OCI-LY1 (cell line): ENCODE data around the gene APOA4.

Experiments
- H2AFZ ChIP-seq: fragments of 200-600 bp; sonication (generic), shearing (Covaris generic); 2 replicates; pipeline ENCODE4 v1.6.0; 2014; ENCODE audit warnings: antibody characterized with exemption, mild to moderate bottlenecking, low read length
- H3F3A ChIP-seq: fragments of 200-600 bp; sonication (generic), shearing (Covaris generic); 2 replicates; pipeline ENCODE4 v1.6.0; 2014; ENCODE audit warnings: mild to moderate bottlenecking, antibody characterized with exemption, low read length, moderate library complexity; ENCODE audit not compliant: insufficient read depth
- H3K27ac ChIP-seq: fragments of 200-600 bp; sonication (generic); 2 replicates; pipeline ENCODE4 v1.5.1; 2014; ENCODE audit warnings: low read length, mixed run types, mild to moderate bottlenecking, low read depth; ENCODE audit not compliant: poor library complexity, severe bottlenecking
- H3K27me3 ChIP-seq: fragments of 200-600 bp; sonication (generic); 2 replicates; pipeline ENCODE4 v1.6.0; 2014; ENCODE audit warnings: antibody characterized with exemption, mild to moderate bottlenecking, low read length, moderate library complexity; ENCODE audit not compliant: insufficient read depth
- H3K36me3 ChIP-seq: fragments of 200-600 bp; sonication (generic); 2 replicates; pipeline ENCODE4 v1.6.1; 2014; ENCODE audit warnings: mild to moderate bottlenecking, antibody characterized with exemption, low read length, moderate library complexity, mixed read lengths; ENCODE audit not compliant: insufficient read depth
- H3K4me1 ChIP-seq: fragments of 200-600 bp; sonication (generic); 2 replicates; pipeline ENCODE4 v1.5.1; 2014; ENCODE audit warnings: mild to moderate bottlenecking, low read length, moderate library complexity; ENCODE audit not compliant: insufficient read depth, severe bottlenecking
- H3K4me2 ChIP-seq: fragments of 200-600 bp; sonication (generic), shearing (Covaris generic); 2 replicates; pipeline ENCODE4 v1.6.1; 2014; ENCODE audit warnings: low read length
- H3K4me3 ChIP-seq: fragments of 200-600 bp; sonication (generic); 2 replicates; pipeline ENCODE4 v1.5.1; 2014; ENCODE audit warnings: low read length, low read depth, mild to moderate bottlenecking, mixed read lengths; ENCODE audit not compliant: poor library complexity, severe bottlenecking
- H3K79me2 ChIP-seq: fragments of 200-600 bp; shearing (Covaris generic); 2 replicates; pipeline ENCODE4 v1.6.1; 2016; ENCODE audit warnings: mixed run types, low read length, mixed read lengths; ENCODE audit not compliant: insufficient read depth
- H3K9ac ChIP-seq: fragments of 200-600 bp; sonication (generic), shearing (Covaris generic); 2 replicates; pipeline ENCODE4 v1.6.1; 2014; ENCODE audit warnings: mild to moderate bottlenecking, low read length, mixed read lengths
- H3K9me2 ChIP-seq: fragments of 200-600 bp; sonication (generic), shearing (Covaris generic); 2 replicates; pipeline ENCODE4 v1.6.1; 2014; ENCODE audit warnings: low read depth, mild to moderate bottlenecking, low read length, mixed read lengths
- H3K9me3 ChIP-seq: fragments of 200-600 bp; shearing (Covaris generic); 2 replicates; pipeline ENCODE4 v1.6.1; 2014; ENCODE audit warnings: low read length, mixed read lengths
- H4K20me1 ChIP-seq: fragments of 200-600 bp; sonication (generic), shearing (Covaris generic); 2 replicates; pipeline ENCODE4 v1.6.0; 2016; ENCODE audit warnings: mild to moderate bottlenecking, low read length; ENCODE audit not compliant: insufficient read depth
- CTCF ChIP-seq: fragments of 200-600 bp; sonication (generic), shearing (Covaris generic); IDR thresholded peaks from 2 replicates; pipeline ENCODE4 v1.5.1; 2017; ENCODE audit warnings: mild to moderate bottlenecking, antibody characterized with exemption, low read length, moderate library complexity, mixed read lengths
- EZH2 ChIP-seq: fragments of 200-600 bp; sonication (generic), shearing (Covaris generic); IDR thresholded peaks from 2 replicates; pipeline ENCODE4 v1.8.0; 2017; ENCODE audit warnings: borderline replicate concordance, mixed run types, mild to moderate bottlenecking, antibody characterized with exemption, low read length, moderate library complexity, mixed read lengths

The APOA4 gene

GRCh38 chr11:116819049-116819448 is 4.1 kb downstream of the APOA4 start:
- H3K9me2 ChIP-seq, result no peaks in the 10 kb centered on the region
- no peaks in the 10 kb centered on the region for H3K27me3 ChIP-seq
- H3K36me3 ChIP-seq, result no peaks in the 10 kb centered on the region
- no peaks in the 10 kb centered on the region for H3K4me1 ChIP-seq
- H2AFZ ChIP-seq, result no peak overlapping the region
- H3K9me3 ChIP-seq, result no peaks in the 10 kb centered on the region
- H3K27ac ChIP-seq, result no peak overlapping the region
- H3K4me3 ChIP-seq, result no peak overlapping the region
- H4K20me1 ChIP-seq, result no peaks in the 10 kb centered on the region
- no peaks in the 10 kb centered on the region for H3K79me2 ChIP-seq
- no peak overlapping the region for H3K9ac ChIP-seq
- H3F3A ChIP-seq, result no peaks in the 10 kb centered on the region
- TF ChIP-seq CTCF (no peak), EZH2 (no peak)
- H3K4me2 ChIP-seq, result no peak overlapping the region

- no peaks in the 10 kb centered on the region for H3K9me3 ChIP-seq
- no peak for TF ChIP-seq CTCF
- TF ChIP-seq EZH2, result no peak
- H4K20me1 ChIP-seq, result no peaks in the 10 kb centered on the region
- no peak overlapping the region for H3K27ac ChIP-seq
- no peaks in the 10 kb centered on the region for H3K9me2 ChIP-seq
- no peaks in the 10 kb centered on the region for H3K27me3 ChIP-seq
- H3K4me3 ChIP-seq, result no peak overlapping the region
- peaks cover 15% of the 10 kb centered on the region for H3K4me1 ChIP-seq
- H3K9ac ChIP-seq, result no peak overlapping the region
- H2AFZ ChIP-seq, result no peak overlapping the region
- H3K36me3 ChIP-seq, result no peaks in the 10 kb centered on the region
- H3K79me2 ChIP-seq, result no peaks in the 10 kb centered on the region
- no peak overlapping the region for H3K4me2 ChIP-seq
- no peaks in the 10 kb centered on the region for H3F3A ChIP-seq
Measured at GRCh38 chr11:116814502-116814901, 8.6 kb downstream of the APOA4 start.

GRCh38 chr11:116813781-116814471 is 9.2 kb downstream of the APOA4 start:
- Histone ChIP-seq H3K79me2 (no peaks in the 10 kb centered on the region), H3F3A (no peaks in the 10 kb centered on the region), H3K4me2 (no peak overlapping the region), H3K36me3 (no peaks in the 10 kb centered on the region), H3K27ac (no peak overlapping the region), H3K27me3 (no peaks in the 10 kb centered on the region), H2AFZ (no peak overlapping the region), H4K20me1 (no peaks in the 10 kb centered on the region), H3K9me2 (no peaks in the 10 kb centered on the region), H3K4me1 (peaks cover 15% of the 10 kb centered on the region), H3K9me3 (no peaks in the 10 kb centered on the region), H3K9ac (no peak overlapping the region), H3K4me3 (no peak overlapping the region)
- TF ChIP-seq CTCF (no peak), EZH2 (no peak)
